Measurements from ENCODE around the gene RDH16.

RDH16 gene, protein sequence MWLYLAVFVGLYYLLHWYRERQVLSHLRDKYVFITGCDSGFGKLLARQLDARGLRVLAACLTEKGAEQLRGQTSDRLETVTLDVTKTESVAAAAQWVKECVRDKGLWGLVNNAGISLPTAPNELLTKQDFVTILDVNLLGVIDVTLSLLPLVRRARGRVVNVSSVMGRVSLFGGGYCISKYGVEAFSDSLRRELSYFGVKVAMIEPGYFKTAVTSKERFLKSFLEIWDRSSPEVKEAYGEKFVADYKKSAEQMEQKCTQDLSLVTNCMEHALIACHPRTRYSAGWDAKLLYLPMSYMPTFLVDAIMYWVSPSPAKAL

GRCh38 chr12:56957229-56958052, at the start of gene RDH16:
TSS of gene RDH16 (minus strand) at chr12:56957608. CDS start at chr12:56957462, 146 bp downstream.
- Histone ChIP-seq H3K27me3 (ENCODE audit: control insufficient read depth, insufficient read depth, low read length) (no peaks in the 10 kb centered on the region), H3K9ac (ENCODE audit: low read length) (no peak within 1 kb of the TSS), H3K4me1 (ENCODE audit: control insufficient read depth, insufficient read depth, low read length) (no peaks in the 10 kb centered on the region), H3K36me3 (ENCODE audit: control insufficient read depth, insufficient read depth, low read length) (no peaks in the 10 kb centered on the region), H3K4me3 (ENCODE audit: low read length) (no peak within 1 kb of the TSS), H3K27ac (ENCODE audit: low read depth, low read length) (no peak within 1 kb of the TSS)

DNA sequence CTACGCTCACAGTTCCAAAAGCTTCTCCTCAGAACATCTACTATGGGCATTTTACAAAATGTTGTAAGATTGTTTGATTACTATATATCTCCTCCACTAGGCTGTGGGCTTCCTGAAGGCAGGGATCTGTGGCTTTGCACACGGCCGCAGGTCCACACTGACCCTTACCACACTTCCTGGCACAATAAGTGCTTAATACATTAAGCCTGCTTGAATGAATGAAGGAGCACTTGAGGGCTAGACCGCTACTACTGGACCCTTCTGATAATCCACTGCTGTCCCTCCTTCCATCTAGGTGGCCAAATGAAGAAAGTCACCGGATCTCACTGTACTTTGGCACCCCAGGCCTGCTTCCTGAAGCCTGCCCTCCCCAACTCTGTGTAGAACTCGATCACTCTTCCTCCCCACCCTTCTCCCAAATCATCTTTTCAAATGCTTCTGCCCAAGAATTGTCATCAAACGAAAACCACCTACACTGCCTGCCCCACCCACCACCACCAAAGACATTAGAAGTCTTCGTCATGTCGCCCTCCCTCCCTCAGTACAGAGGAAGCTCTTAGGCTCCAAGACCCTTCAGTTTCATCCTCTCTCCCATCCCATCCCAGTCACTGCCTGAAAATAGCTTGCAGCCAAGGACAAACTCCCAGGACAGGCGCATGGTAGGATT, 49.5 kb upstream of the RDH16 start:
- Histone ChIP-seq H3K9ac (ENCODE audit: low read length) (peak overlapping the region; percentile 59), H3K36me3 (ENCODE audit: control insufficient read depth, insufficient read depth, low read length) (peaks cover 16% of the 10 kb centered on the region), H3K27ac (ENCODE audit: low read depth, low read length) (peak overlapping the region; percentile 38), H3K4me1 (ENCODE audit: control insufficient read depth, insufficient read depth, low read length) (peaks cover 13% of the 10 kb centered on the region), H3K27me3 (ENCODE audit: control insufficient read depth, insufficient read depth, low read length) (no peaks in the 10 kb centered on the region), H3K4me3 (ENCODE audit: low read length) (peak overlapping the region; percentile 56)

GRCh38 chr12:57005980-57006808, 48.8 kb upstream of the RDH16 start, which contains the start of gene ZBTB39:
TSS of gene ZBTB39 (minus strand) at chr12:57006546. CDS start at chr12:57004917, 1,629 bp downstream.
- peak within 1 kb of the TSS; percentile 59 for H3K9ac ChIP-seq (ENCODE audit: low read length)
- H3K27ac ChIP-seq (ENCODE audit: low read depth, low read length): peak within 1 kb of the TSS; percentile 66
- H3K4me1 ChIP-seq (ENCODE audit: control insufficient read depth, insufficient read depth, low read length): peaks cover 13% of the 10 kb centered on the region
- H3K4me3 ChIP-seq (ENCODE audit: low read length): peak within 1 kb of the TSS; percentile 62
- H3K36me3 ChIP-seq (ENCODE audit: control insufficient read depth, insufficient read depth, low read length): peaks cover 16% of the 10 kb centered on the region
- H3K27me3 ChIP-seq (ENCODE audit: control insufficient read depth, insufficient read depth, low read length): no peaks in the 10 kb centered on the region

- Histone ChIP-seq H3K4me3 (ENCODE audit: low read length) (no peak overlapping the region), H3K27ac (ENCODE audit: low read depth, low read length) (no peak overlapping the region), H3K9ac (ENCODE audit: low read length) (no peak overlapping the region), H3K27me3 (ENCODE audit: control insufficient read depth, insufficient read depth, low read length) (no peaks in the 10 kb centered on the region), H3K4me1 (ENCODE audit: control insufficient read depth, insufficient read depth, low read length) (peaks cover 13% of the 10 kb centered on the region), H3K36me3 (ENCODE audit: control insufficient read depth, insufficient read depth, low read length) (peaks cover 16% of the 10 kb centered on the region)
These were observed 47.2 kb upstream of the RDH16 start for GRCh38 chr12:57004651-57005050.

- H3K9ac ChIP-seq (ENCODE audit: low read length): no peak overlapping the region
- peaks cover 16% of the 10 kb centered on the region for H3K36me3 ChIP-seq (ENCODE audit: control insufficient read depth, insufficient read depth, low read length)
These were observed 46.0 kb upstream of the RDH16 start for GRCh38 chr12:57003395-57003794.

GRCh38 chr12:57001448-57001906, 44.1 kb upstream of the RDH16 start:
- Histone ChIP-seq H3K4me3 (ENCODE audit: low read length) (no peak overlapping the region), H3K27me3 (ENCODE audit: control insufficient read depth, insufficient read depth, low read length) (no peaks in the 10 kb centered on the region), H3K9ac (ENCODE audit: low read length) (no peak overlapping the region), H3K36me3 (ENCODE audit: control insufficient read depth, insufficient read depth, low read length) (peaks cover 16% of the 10 kb centered on the region), H3K27ac (ENCODE audit: low read depth, low read length) (no peak overlapping the region), H3K4me1 (ENCODE audit: control insufficient read depth, insufficient read depth, low read length) (no peaks in the 10 kb centered on the region)

More at GRCh38 chr12:57003395-57003794, 46.0 kb upstream of the RDH16 start:
- H3K4me1 ChIP-seq (ENCODE audit: control insufficient read depth, insufficient read depth, low read length): peaks cover 8% of the 10 kb centered on the region
- no peak overlapping the region for H3K27ac ChIP-seq (ENCODE audit: low read depth, low read length)
- H3K27me3 ChIP-seq (ENCODE audit: control insufficient read depth, insufficient read depth, low read length): no peaks in the 10 kb centered on the region
- no peak overlapping the region for H3K4me3 ChIP-seq (ENCODE audit: low read length)

DNA sequence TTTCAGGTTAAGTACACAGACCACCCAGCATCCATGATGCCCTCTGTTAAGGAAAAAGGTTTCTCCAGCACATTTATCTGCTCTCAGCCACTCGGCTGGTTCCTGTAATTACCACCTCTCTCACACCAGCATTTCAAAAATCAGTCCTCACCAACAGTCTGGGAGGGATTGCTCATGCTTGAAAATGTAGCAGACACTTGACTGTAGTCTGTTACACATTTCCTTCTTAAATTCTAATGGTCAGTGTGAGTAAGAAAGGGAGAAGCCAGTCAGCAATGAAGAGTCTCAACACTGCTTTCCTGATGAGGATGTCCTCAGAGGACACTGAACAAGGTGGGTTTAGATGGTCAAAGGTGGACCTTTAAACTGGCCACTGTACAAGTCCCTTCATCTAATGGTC, 43.0 kb upstream of the RDH16 start:
- Histone ChIP-seq H3K27ac (ENCODE audit: low read depth, low read length) (no peak overlapping the region), H3K9ac (ENCODE audit: low read length) (no peak overlapping the region), H3K36me3 (ENCODE audit: control insufficient read depth, insufficient read depth, low read length) (peaks cover 16% of the 10 kb centered on the region), H3K4me3 (ENCODE audit: low read length) (no peak overlapping the region), H3K27me3 (ENCODE audit: control insufficient read depth, insufficient read depth, low read length) (no peaks in the 10 kb centered on the region), H3K4me1 (ENCODE audit: control insufficient read depth, insufficient read depth, low read length) (no peaks in the 10 kb centered on the region)

GRCh38 chr12:56999456-56999855, 42.0 kb upstream of the RDH16 start:
- Histone ChIP-seq H3K27ac (ENCODE audit: low read depth, low read length) (no peak overlapping the region), H3K27me3 (ENCODE audit: control insufficient read depth, insufficient read depth, low read length) (no peaks in the 10 kb centered on the region), H3K4me1 (ENCODE audit: control insufficient read depth, insufficient read depth, low read length) (no peaks in the 10 kb centered on the region), H3K4me3 (ENCODE audit: low read length) (no peak overlapping the region), H3K36me3 (ENCODE audit: control insufficient read depth, insufficient read depth, low read length) (peaks cover 16% of the 10 kb centered on the region), H3K9ac (ENCODE audit: low read length) (no peak overlapping the region)

- Histone ChIP-seq H3K4me1 (ENCODE audit: control insufficient read depth, insufficient read depth, low read length) (no peaks in the 10 kb centered on the region), H3K9ac (ENCODE audit: low read length) (no peak overlapping the region), H3K27me3 (ENCODE audit: control insufficient read depth, insufficient read depth, low read length) (no peaks in the 10 kb centered on the region), H3K36me3 (ENCODE audit: control insufficient read depth, insufficient read depth, low read length) (peaks cover 11% of the 10 kb centered on the region), H3K27ac (ENCODE audit: low read depth, low read length) (no peak overlapping the region), H3K4me3 (ENCODE audit: low read length) (no peak overlapping the region)
These were observed 41.6 kb upstream of the RDH16 start for GRCh38 chr12:56998981-56999380.

DNA sequence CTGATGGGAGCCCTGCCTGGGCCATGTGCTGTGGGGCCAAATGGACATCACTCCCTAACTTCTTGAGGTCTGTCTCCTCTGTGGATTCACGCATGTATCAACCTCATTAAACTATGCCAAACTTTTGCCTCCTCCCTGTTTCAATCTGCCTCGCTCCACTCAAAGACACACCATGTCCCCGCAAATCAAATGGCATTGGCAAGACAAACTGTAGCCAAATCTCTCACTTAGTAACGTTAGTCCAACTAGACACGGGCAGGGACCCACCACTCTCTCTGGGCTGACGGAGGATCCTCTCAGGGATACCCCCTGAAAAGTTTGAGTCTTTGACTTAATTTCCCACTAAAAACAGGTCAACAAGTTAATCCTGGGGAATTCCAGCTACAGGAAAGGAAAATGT, 40.9 kb upstream of the RDH16 start:
- no peak overlapping the region for H3K27ac ChIP-seq (ENCODE audit: low read depth, low read length)
- H3K4me1 ChIP-seq (ENCODE audit: control insufficient read depth, insufficient read depth, low read length): no peaks in the 10 kb centered on the region
- H3K36me3 ChIP-seq (ENCODE audit: control insufficient read depth, insufficient read depth, low read length): peaks cover 8% of the 10 kb centered on the region

DNA sequence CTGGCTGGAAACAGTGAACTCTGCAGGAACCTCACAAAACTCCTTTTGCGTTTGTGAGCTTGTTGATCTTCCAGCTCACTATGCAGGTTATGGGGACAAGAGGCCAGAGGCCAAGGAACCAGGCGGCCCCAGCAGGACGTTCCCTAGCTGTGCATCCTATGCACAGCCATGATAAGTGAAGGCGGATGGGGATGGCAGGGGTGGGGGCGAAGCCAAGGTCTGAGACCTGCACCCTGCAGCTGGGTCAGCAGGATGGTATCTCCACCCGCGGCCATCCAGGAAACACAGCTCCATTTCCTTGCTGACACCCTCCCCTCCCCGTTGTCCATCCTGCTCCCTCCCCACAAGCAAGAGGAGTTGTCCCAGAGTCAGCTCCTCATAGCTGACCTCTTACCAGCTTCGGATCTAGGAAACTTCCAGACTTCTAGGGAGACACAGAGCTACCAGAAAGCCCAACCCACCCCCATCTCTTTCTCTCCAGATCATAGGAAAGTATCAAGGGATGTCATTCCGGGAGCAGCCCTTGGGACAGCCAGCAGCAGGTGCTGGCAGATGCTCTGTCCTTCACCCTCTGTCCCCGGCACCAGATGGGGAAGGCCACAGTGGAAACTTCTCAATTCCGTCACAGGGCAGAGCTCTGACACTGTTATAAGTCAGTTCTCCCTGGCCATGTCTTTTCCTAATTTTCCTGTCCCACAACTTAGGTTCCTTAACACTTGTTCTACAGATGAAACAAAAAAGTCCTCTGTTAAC, 39.6 kb upstream of the RDH16 start:
- H3K4me1 ChIP-seq (ENCODE audit: control insufficient read depth, insufficient read depth, low read length): no peaks in the 10 kb centered on the region
- no peaks in the 10 kb centered on the region for H3K36me3 ChIP-seq (ENCODE audit: control insufficient read depth, insufficient read depth, low read length)
- H3K4me3 ChIP-seq (ENCODE audit: low read length): no peak overlapping the region
- no peaks in the 10 kb centered on the region for H3K27me3 ChIP-seq (ENCODE audit: control insufficient read depth, insufficient read depth, low read length)
- H3K27ac ChIP-seq (ENCODE audit: low read depth, low read length): no peak overlapping the region
- H3K9ac ChIP-seq (ENCODE audit: low read length): no peak overlapping the region

More for the DNA sequence above, 40.9 kb upstream of the RDH16 start:
- Histone ChIP-seq H3K9ac (ENCODE audit: low read length) (no peak overlapping the region), H3K4me3 (ENCODE audit: low read length) (no peak overlapping the region), H3K27me3 (ENCODE audit: control insufficient read depth, insufficient read depth, low read length) (no peaks in the 10 kb centered on the region)
